ENCODE data around the gene CCNG2. TPM values are rescaled to one million over a fixed set of nuclear protein-coding genes. Genes with fewer than 3 reads are reported as not detected.

Gene CCNG2
- total and polyA plus RNA-seq, 9 of the 15 experiments (the other 6 are each of a cell fraction or from before 2014, with no cell fraction given), result 0.49 to 6.6 (median 2.9) TPM

GRCh38 chr4:77179519-77179918 is 22.5 kb downstream of the CCNG2 start:
- in situ Hi-C loops (cut with MboI) (no loop called here), intact Hi-C loops (cut with micrococcal nuclease) (no loop called here)
- no peak overlapping the region for H3K4me2 ChIP-seq (ENCODE audit: insufficient read depth, low read length)
- no peak for ATAC-seq
- DNase-seq (ENCODE audit: extremely low read depth in 1 of 4, low spot score in 3 of 4), result no peak
- no peaks in the 10 kb centered on the region for H3K79me2 ChIP-seq (ENCODE audit: control insufficient read depth, insufficient read depth, low read length)
- TF ChIP-seq CBX2 (IDR thresholded peaks at IDR 0.05; ENCODE audit: insufficient read depth, low read length, poor library complexity, severe bottlenecking) (no peak), HMGXB4 (CRISPR knock-in tag; IDR thresholded peaks at IDR 0.05) (no peak), YBX1 (IDR thresholded peaks at IDR 0.05) (no peak), MBD2 (IDR thresholded peaks at IDR 0.05; ENCODE audit: borderline replicate concordance, low read depth) (no peak), POLR2B (IDR thresholded peaks at IDR 0.05; ENCODE audit: low read depth, partially characterized antibody) (no peak), MLX (CRISPR knock-in tag; conservative IDR thresholded peaks at IDR 0.05) (no peak), NONO (IDR thresholded peaks at IDR 0.05; ENCODE audit: low read depth in 2 of 2, low read length in 1 of 2) (no peak), CBX1 (IDR thresholded peaks at IDR 0.05; ENCODE audit: low read depth) (no peak), ZNF384 (IDR thresholded peaks at IDR 0.05; ENCODE audit: low read depth, low read length) (no peak), ZNF23 (CRISPR knock-in tag; IDR thresholded peaks at IDR 0.05) (no peak), ZBTB33 (CRISPR knock-in tag; IDR thresholded peaks at IDR 0.05) (no peak), STAT5B (CRISPR knock-in tag; IDR thresholded peaks at IDR 0.05) (no peak), ARNT (IDR thresholded peaks at IDR 0.05) (no peak), ARID2 (IDR thresholded peaks at IDR 0.05) (no peak), CCAR2 (IDR thresholded peaks at IDR 0.05; ENCODE audit: low read depth, low read length) (no peak)
- no peaks in the 10 kb centered on the region for H3K4me1 ChIP-seq (replicated peaks in 1 of 2; ENCODE audit: control insufficient read depth in 2 of 2, insufficient read depth in 2 of 2, low read length in 2 of 2)
- no peak overlapping the region for H3K9ac ChIP-seq (ENCODE audit: insufficient read depth in 1 of 2, low read depth in 2 of 2, low read length in 2 of 2)
- H3K27ac ChIP-seq (ENCODE audit: extremely low read depth, low read depth, low read length), result no peak overlapping the region
- H3K9me3 ChIP-seq (replicated peaks; ENCODE audit: control insufficient read depth, insufficient read depth, low read depth, low read length), result no peaks in the 10 kb centered on the region
- CTCF ChIA-PET (ENCODE audit: low intra/inter-chr PET ratio), result no interaction called here
- BruUV-seq (replicated peaks), result no TSS peak
- H2AFZ ChIP-seq (ENCODE audit: low read depth, low read length), result no peak overlapping the region
- H3K27me3 ChIP-seq (ENCODE audit: control insufficient read depth in 2 of 2, insufficient read depth in 2 of 2, low read length in 2 of 2), result peaks cover 29 to 32% of the 10 kb centered on the region in 2 experiments
- no peak overlapping the region for H3K4me3 ChIP-seq
- no peaks in the 10 kb centered on the region for H3K9me1 ChIP-seq (ENCODE audit: control insufficient read depth, insufficient read depth, low read length)
- FAIRE-seq, result no peak
- H3K36me3 ChIP-seq (ENCODE audit: control insufficient read depth, insufficient read depth, low read length), result no peaks in the 10 kb centered on the region
- POLR2A ChIA-PET, result interaction anchor here (0.8 kb wide), 1 partner anchor 79 kb away, joined by 4 read pairs; no protein-coding TSS in a partner anchor
- H4K20me1 ChIP-seq (replicated peaks; ENCODE audit: control insufficient read depth, insufficient read depth, low read length), result no peaks in the 10 kb centered on the region
